ENCODE data around the gene TCEA3. TPM values are rescaled to one million over a fixed set of nuclear protein-coding genes. Genes with fewer than 3 reads are reported as not detected.

Gene TCEA3
- total and polyA plus RNA-seq, 2 of the 4 experiments (the other 2 are of a cell fraction): 3.0 to 6.3 TPM

GRCh38 chr1:23463286-23463685 is 38.7 kb upstream of the TCEA3 start:
- Histone ChIP-seq H3K4ac (ENCODE audit: low read depth, low read length) (no peak overlapping the region), H3K23ac (ENCODE audit: low read depth, low read length) (no peak overlapping the region), H4K20me1 (ENCODE audit: insufficient read depth, low read length) (peaks cover 18% of the 10 kb centered on the region; the same call in 1 of the 2 replicates), H3K4me2 (ENCODE audit: low read depth, low read length) (no peak overlapping the region), H2BK20ac (ENCODE audit: low read depth, low read length) (no peak overlapping the region), H3K9me3 (ENCODE audit: control insufficient read depth, insufficient read depth, low read length) (no peaks in the 10 kb centered on the region), H2AFZ (replicated peaks; ENCODE audit: low read length, poor library complexity) (no peak overlapping the region), H4K5ac (ENCODE audit: low read depth, low read length) (no peak overlapping the region), H2AK5ac (ENCODE audit: low read depth, low read length) (no peak overlapping the region), H3K9ac (ENCODE audit: low read depth, low read length) (no peak overlapping the region), H3K79me1 (ENCODE audit: low read depth in 1 of 2, low read length in 2 of 2) (peaks cover 3 to 43% of the 10 kb centered on the region in 2 experiments), H3K9me1 (ENCODE audit: insufficient read depth, low read length) (peaks cover 8% of the 10 kb centered on the region), H3K36me3 (ENCODE audit: control insufficient read depth, insufficient read depth, low read length) (no peaks in the 10 kb centered on the region; the same call in 1 of the 2 replicates), H2BK15ac (ENCODE audit: low read depth, low read length) (no peak overlapping the region), H2BK120ac (ENCODE audit: low read depth, low read length) (no peak overlapping the region), H3K4me3 (ENCODE audit: insufficient read depth, low read depth, low read length) (no peak overlapping the region), H3K4me1 (ENCODE audit: control insufficient read depth, insufficient read depth, low read length) (no peaks in the 10 kb centered on the region), H3K27me3 (ENCODE audit: control insufficient read depth, insufficient read depth, low read length) (no peaks in the 10 kb centered on the region), H2AK9ac (replicated peaks; ENCODE audit: low read depth, low read length, poor library complexity) (no peak overlapping the region), H2BK5ac (ENCODE audit: low read depth, low read length, poor library complexity, severe bottlenecking) (no peak overlapping the region), H4K8ac (ENCODE audit: low read depth in 2 of 2, low read length in 2 of 2) (no peak overlapping the region), H3K18ac (ENCODE audit: low read depth, low read length) (no peak overlapping the region), H3K14ac (replicated peaks; ENCODE audit: low read depth, low read length) (no peak overlapping the region), H3K27ac (ENCODE audit: insufficient read depth, low read length) (no peak overlapping the region), H3K56ac (ENCODE audit: extremely low read depth, insufficient read depth, low read length) (no peak overlapping the region), H4K91ac (ENCODE audit: insufficient read depth, low read depth, low read length) (no peak overlapping the region)
- ATAC-seq (ENCODE audit: low read depth) (no peak), DNase-seq (no peak)
- in situ Hi-C loops (cut with MboI; ENCODE audit: low sequenced_read_pairs): no loop called here
- WGBS, 2 experiments (ENCODE audit: extremely low coverage in 2 of 2, insufficient read length in 1 of 2): no CpG with 5 or more reads among the region's 3 CpGs
- TF ChIP-seq BHLHE40 (IDR thresholded peaks at IDR 0.05; ENCODE audit: low read depth, low read length) (no peak), ELK1 (IDR thresholded peaks at IDR 0.05; ENCODE audit: borderline replicate concordance, low read depth, low read length) (no peak), USF2 (IDR thresholded peaks at IDR 0.05; ENCODE audit: low read depth, low read length) (no peak), SMC3 (IDR thresholded peaks at IDR 0.05; ENCODE audit: low read depth, low read length) (no peak), FOS (IDR thresholded peaks at IDR 0.05; ENCODE audit: low read depth, low read length) (no peak), MAFK (IDR thresholded peaks at IDR 0.05; ENCODE audit: low read depth, low read length) (no peak), CHD1 (IDR thresholded peaks at IDR 0.05; ENCODE audit: low read depth, low read length) (no peak), CEBPB (IDR thresholded peaks at IDR 0.05; ENCODE audit: low read depth, low read length) (no peak), RCOR1 (IDR thresholded peaks at IDR 0.05; ENCODE audit: insufficient replicate concordance, low read length) (no peak), CTCF (conservative IDR thresholded peaks at IDR 0.05; ENCODE audit: low read depth, low read length) (no peak), RFX5 (IDR thresholded peaks at IDR 0.05; ENCODE audit: low read depth, low read length) (no peak), MAZ (IDR thresholded peaks at IDR 0.05; ENCODE audit: borderline replicate concordance, low read depth, low read length) (no peak)
- intact Hi-C loops (cut with micrococcal nuclease): no loop called here
- POLR2A ChIA-PET (ENCODE audit: unreplicated experiment): no interaction called here
- CTCF ChIA-PET: no interaction called here
- BruUV-seq (replicated peaks): no TSS peak
- dilution Hi-C loops (cut with HindIII; ENCODE audit: low sequenced_read_pairs, unreplicated experiment): no loop called here

Measured in IMR-90 (cell line).